HG03575 (cell line): ENCODE measurements around the gene UBA6.
"Not testable (repeated sequence)": the region's sequence is repeated elsewhere in the genome, so short reads cannot be mapped to it uniquely, and the experiment has no call there.

Experiments used
- ATAC-seq: cut with Tn5 transposase; IDR thresholded peaks from one replicate; pipeline ENCODE4 v1.9.1; 2021; ENCODE audit not compliant: unreplicated experiment, insufficient number of reproducible peaks, low FRiP score; ENCODE audit errors: extremely low read depth

The UBA6 gene

GRCh38 chr4:67700738-67701516, at the start of gene UBA6:
Gene UBA6 (minus strand): TSS chr4:67701155. CDS start chr4:67701119, 36 bp downstream.
- peak; percentile 89 for ATAC-seq

GRCh38 chr4:67750691-67751090, 49.7 kb upstream of the UBA6 start:
- ATAC-seq, result no peak

- no peak for ATAC-seq
Observed at GRCh38 chr4:67749286-67749685, 48.3 kb upstream of the UBA6 start.

- ATAC-seq, result no peak
Observed at GRCh38 chr4:67746797-67747495, 46.0 kb upstream of the UBA6 start.

- ATAC-seq, result no peak
Observed at GRCh38 chr4:67744561-67745283, 43.8 kb upstream of the UBA6 start.

GRCh38 chr4:67743194-67743593, 42.2 kb upstream of the UBA6 start:
- no peak for ATAC-seq

- no peak for ATAC-seq
Observed at GRCh38 chr4:67736262-67736661, 35.3 kb upstream of the UBA6 start.

GRCh38 chr4:67735325-67735724, 34.4 kb upstream of the UBA6 start:
- ATAC-seq, result no peak

- ATAC-seq, result not testable (repeated sequence)
Observed at GRCh38 chr4:67730511-67730910, 29.6 kb upstream of the UBA6 start.

- no peak for ATAC-seq
Observed at GRCh38 chr4:67727124-67727850, 26.3 kb upstream of the UBA6 start.

- ATAC-seq, result no peak
Observed at GRCh38 chr4:67725981-67726380, 25.0 kb upstream of the UBA6 start.

GRCh38 chr4:67725132-67725531, 24.2 kb upstream of the UBA6 start:
- no peak for ATAC-seq

GRCh38 chr4:67723949-67724348, 23.0 kb upstream of the UBA6 start:
- no peak for ATAC-seq

- ATAC-seq, result no peak
Observed at GRCh38 chr4:67723341-67723740, 22.4 kb upstream of the UBA6 start.

GRCh38 chr4:67721770-67722597, 21.0 kb upstream of the UBA6 start:
- no peak for ATAC-seq

GRCh38 chr4:67721315-67721769, 20.4 kb upstream of the UBA6 start:
- no peak for ATAC-seq

- ATAC-seq, result no peak
Observed at GRCh38 chr4:67719953-67720617, 19.1 kb upstream of the UBA6 start.

GRCh38 chr4:67718848-67719247, 17.9 kb upstream of the UBA6 start:
- ATAC-seq, result no peak
